GM23338 (cell line): ENCODE results near the gene ZNF148. TPM values are rescaled to one million over a fixed set of nuclear protein-coding genes. Genes with fewer than 3 reads are reported as not detected.
A peak's percentile ranks its signal among the peaks of the same experiment; 100 is the strongest.

Experiments
- ATAC-seq: fragments of 200-7000 bp; cut with Tn5 transposase; 3 replicates; pipeline ENCODE4 v1.9.1; 2020
- DNase-seq: peaks from one replicate; pipeline ENCODE4 v3.0.0-alpha.2; 2015; ENCODE audit warnings: low spot score
- H2AFZ ChIP-seq: fragments of 200-600 bp; sonication (generic); 2 replicates; pipeline ENCODE4 v1.8.0; 2016; ENCODE audit warnings: antibody characterized with exemption, mild to moderate bottlenecking, moderate library complexity
- H3F3A ChIP-seq: fragments of 200-600 bp; sonication (generic); replicated peaks from 2 replicates; pipeline ENCODE4 v1.8.0; 2017; ENCODE audit warnings: antibody characterized with exemption, mixed run types, low read depth
- H3K27ac ChIP-seq: fragments of 200-600 bp; sonication (generic); 2 replicates; pipeline ENCODE4 v1.6.1; 2016; ENCODE audit warnings: low read depth
- H3K27me3 ChIP-seq: fragments of 200-600 bp; sonication (generic); 2 replicates; pipeline ENCODE4 v1.8.0; 2016; ENCODE audit warnings: mild to moderate bottlenecking, mixed run types, moderate library complexity; ENCODE audit not compliant: insufficient read depth
- H3K36me3 ChIP-seq: fragments of 200-600 bp; sonication (generic); 2 replicates; pipeline ENCODE4 v1.8.0; 2016; ENCODE audit warnings: mild to moderate bottlenecking; ENCODE audit not compliant: insufficient read depth
- H3K4me1 ChIP-seq: fragments of 200-600 bp; sonication (generic); 2 replicates; pipeline ENCODE4 v1.8.0; 2016; ENCODE audit warnings: mild to moderate bottlenecking, moderate library complexity; ENCODE audit not compliant: insufficient read depth
- H3K4me2 ChIP-seq: fragments of 200-600 bp; sonication (generic); 2 replicates; pipeline ENCODE4 v1.7.1; 2017; ENCODE audit warnings: mixed run types
- H3K4me3 ChIP-seq: fragments of 200-600 bp; sonication (generic); 2 replicates; pipeline ENCODE4 v1.6.1; 2016; ENCODE audit warnings: mixed run types
- H3K79me2 ChIP-seq: fragments of 200-600 bp; sonication (generic); replicated peaks from 2 replicates; pipeline ENCODE4 v1.8.0; 2017; ENCODE audit warnings: mild to moderate bottlenecking; ENCODE audit not compliant: insufficient read depth
- H3K9me2 ChIP-seq: fragments of 200-600 bp; sonication (generic); 2 replicates; pipeline ENCODE4 v1.8.0; 2017; ENCODE audit not compliant: insufficient read depth
- H4K20me1 ChIP-seq: fragments of 200-600 bp; sonication (generic); replicated peaks from 2 replicates; pipeline ENCODE4 v1.8.0; 2017; ENCODE audit warnings: mild to moderate bottlenecking; ENCODE audit not compliant: insufficient read depth
- H3K27ac Mint-ChIP-seq: 2 replicates; pipeline ENCODE4 v1.8.0; 2020; ENCODE audit warnings: inconsistent platforms, mild to moderate bottlenecking, moderate library complexity, mixed read lengths
- H3K27me3 Mint-ChIP-seq: 3 replicates; pipeline ENCODE4 v1.8.0; 2022; ENCODE audit warnings: low read depth, mild to moderate bottlenecking, moderate library complexity, mixed read lengths, inconsistent platforms; ENCODE audit not compliant: insufficient read depth, poor library complexity
- H3K36me3 Mint-ChIP-seq: 3 replicates; pipeline ENCODE4 v1.8.0; 2021; ENCODE audit warnings: low read depth, mild to moderate bottlenecking, inconsistent platforms, moderate library complexity, mixed read lengths
- H3K4me1 Mint-ChIP-seq: 3 replicates; pipeline ENCODE4 v1.8.0; 2020; ENCODE audit warnings: mild to moderate bottlenecking, inconsistent platforms, mixed read lengths
- H3K4me3 Mint-ChIP-seq: 3 replicates; pipeline ENCODE4 v1.8.0; 2021; ENCODE audit warnings: moderate library complexity, mild to moderate bottlenecking, inconsistent platforms, mixed read lengths
- H3K9me3 Mint-ChIP-seq: 3 replicates; pipeline ENCODE4 v1.8.0; 2020; ENCODE audit warnings: moderate library complexity, mild to moderate bottlenecking, inconsistent platforms, mixed read lengths
- CREB1 ChIP-seq: fragments of 250-450 bp; sonication (Bioruptor Pico); IDR thresholded peaks from 2 replicates; pipeline ENCODE4 v1.5.0; 2020; ENCODE audit warnings: low read depth, mild to moderate bottlenecking, moderate library complexity
- CTCF ChIP-seq, 2 experiments: fragments of 200-600 bp in 1 of 2; sonication (generic) in 1 of 2; conservative IDR thresholded peaks; 2 replicates each; pipeline versions ENCODE4 v1.5.1 to v1.6.1; 2016 to 2017; ENCODE audit warnings: antibody characterized with exemption in 2 of 2, low read depth in 2 of 2, mild to moderate bottlenecking in 2 of 2, moderate library complexity in 1 of 2
- ETS1 ChIP-seq: IDR thresholded peaks from 2 replicates; pipeline ENCODE4 v1.6.1; 2016; ENCODE audit warnings: antibody characterized with exemption
- EZH2 ChIP-seq: fragments of 200-600 bp; sonication (generic); IDR thresholded peaks from one replicate; pipeline ENCODE4 v1.8.0; 2017; ENCODE audit warnings: antibody characterized with exemption, mild to moderate bottlenecking, low read depth; ENCODE audit not compliant: unreplicated experiment
- EZH2phosphoT487 ChIP-seq: fragments of 200-600 bp; sonication (generic); IDR thresholded peaks from one replicate; pipeline ENCODE4 v1.8.1; 2018; ENCODE audit warnings: antibody characterized with exemption; ENCODE audit not compliant: unreplicated experiment
- JUNB ChIP-seq: IDR thresholded peaks from one replicate; pipeline ENCODE4 v1.6.1; 2016; ENCODE audit warnings: antibody characterized with exemption; ENCODE audit not compliant: unreplicated experiment
- NANOG ChIP-seq: IDR thresholded peaks from 2 replicates; pipeline ENCODE4 v1.6.1; 2016; ENCODE audit warnings: antibody characterized with exemption, borderline replicate concordance
- POLR2AphosphoS5 ChIP-seq: IDR thresholded peaks from 2 replicates; pipeline ENCODE4 v1.6.1; 2016; ENCODE audit warnings: antibody characterized with exemption, low read depth
- REST ChIP-seq: IDR thresholded peaks from one replicate; pipeline ENCODE4 v1.6.1; 2018; ENCODE audit warnings: antibody characterized with exemption; ENCODE audit not compliant: unreplicated experiment
- STAT1 ChIP-seq: IDR thresholded peaks from one replicate; pipeline ENCODE4 v1.6.1; 2016; ENCODE audit warnings: antibody characterized with exemption; ENCODE audit not compliant: unreplicated experiment
- ZNF114 ChIP-seq: fragments of 250-450 bp; sonication (Bioruptor Pico); IDR thresholded peaks from 2 replicates; pipeline ENCODE4 v1.5.0; 2020; ENCODE audit warnings: mild to moderate bottlenecking, moderate library complexity
- ZNF331 ChIP-seq: fragments of 250-450 bp; sonication (Bioruptor Pico); IDR thresholded peaks from 2 replicates; pipeline ENCODE4 v1.5.0; 2020; ENCODE audit warnings: low read depth, mild to moderate bottlenecking, moderate library complexity
- polyA plus RNA-seq: library from polyadenylated mRNA; unstranded; fragments of >200 nt; fragmentation: Nextera tagmentation; extraction: Ambion mirVana; gene quantifications from 2 replicates; pipeline ENCODE4 v1.2.1, GENCODE V29; 2016
- total RNA-seq: library from RNA; depleted of rRNA; stranded (reverse); fragments of >200 nt; shearing (Covaris generic); gene quantifications from 2 replicates; pipeline ENCODE4 v1.2.3, GENCODE V29; 2014

Gene ZNF148
- total and polyA plus RNA-seq, 2 experiments from 2014 or later: 13.9 to 16.9 TPM

- Histone ChIP-seq H3K79me2 (no peaks in the 10 kb centered on the region), H4K20me1 (no peaks in the 10 kb centered on the region), H3K27me3 (no peaks in the 10 kb centered on the region), H3K4me1 (no peaks in the 10 kb centered on the region), H3K9me2 (no peaks in the 10 kb centered on the region), H2AFZ (no peak overlapping the region), H3F3A (no peaks in the 10 kb centered on the region), H3K4me3 (no peak overlapping the region), H3K4me2 (no peak overlapping the region), H3K27ac (no peak overlapping the region), H3K36me3 (no peaks in the 10 kb centered on the region)
- no peaks in the 10 kb centered on the region; the same call in 2 of the 3 replicates for H3K4me1 Mint-ChIP-seq
- H3K4me3 Mint-ChIP-seq: no peak overlapping the region
- no peak for DNase-seq
- no peaks in the 10 kb centered on the region for H3K9me3 Mint-ChIP-seq
- TF ChIP-seq REST (no peak), ZNF114 (CRISPR knock-in tag) (no peak), CTCF (conservative IDR thresholded peaks at IDR 0.05; ENCODE audit: low read depth in 2 of 2) (no peak), CREB1 (CRISPR knock-in tag) (no peak), POLR2AphosphoS5 (no peak), NANOG (no peak)
- peaks cover 6% of the 10 kb centered on the region for H3K27me3 Mint-ChIP-seq
- no peaks in the 10 kb centered on the region for H3K36me3 Mint-ChIP-seq
- no peak for ATAC-seq
- no peak overlapping the region for H3K27ac Mint-ChIP-seq
These were observed 41.1 kb upstream of the ZNF148 start for GRCh38 chr3:125416235-125416634.

- no peaks in the 10 kb centered on the region for H3K36me3 ChIP-seq
- no peak overlapping the region for H3K4me3 Mint-ChIP-seq
- no peak overlapping the region for H3K27ac Mint-ChIP-seq
- no peaks in the 10 kb centered on the region for H4K20me1 ChIP-seq
- H3F3A ChIP-seq: no peaks in the 10 kb centered on the region
- no peaks in the 10 kb centered on the region; the same call in 2 of the 3 replicates for H3K4me1 Mint-ChIP-seq
- no peaks in the 10 kb centered on the region for H3K4me1 ChIP-seq
- DNase-seq (no peak), ATAC-seq (no peak)
- H3K9me2 ChIP-seq: no peaks in the 10 kb centered on the region
- peaks cover 6% of the 10 kb centered on the region for H3K27me3 Mint-ChIP-seq
- no peaks in the 10 kb centered on the region for H3K79me2 ChIP-seq
- no peak overlapping the region for H3K4me3 ChIP-seq
- H3K9me3 Mint-ChIP-seq: no peaks in the 10 kb centered on the region
- no peaks in the 10 kb centered on the region for H3K27me3 ChIP-seq
- H3K36me3 Mint-ChIP-seq: no peaks in the 10 kb centered on the region
- H3K27ac ChIP-seq: no peak overlapping the region
- H2AFZ ChIP-seq: 0 out of 2 replicates have a peak overlapping the region, but pooled peaks have one; percentile 40
- no peak overlapping the region for H3K4me2 ChIP-seq
- TF ChIP-seq REST: no peak
- no peak for TF ChIP-seq STAT1
- TF ChIP-seq ETS1: no peak
- TF ChIP-seq EZH2: no peak
- no peak for TF ChIP-seq POLR2AphosphoS5
- TF ChIP-seq EZH2phosphoT487: no peak
- no peak for TF ChIP-seq JUNB
- no peak for TF ChIP-seq NANOG
- no peak for TF ChIP-seq ZNF331
These were observed 39.5 kb upstream of the ZNF148 start for GRCh38 chr3:125414669-125415068.
